HG03521 (cell line): ENCODE measurements around the gene CFAP54.

Experiments
- ATAC-seq: cut with Tn5 transposase; IDR thresholded peaks from one replicate; pipeline ENCODE4 v1.9.1; 2021; ENCODE audit warnings: mild to moderate bottlenecking, moderate library complexity; ENCODE audit not compliant: unreplicated experiment

Gene CFAP54

DNA sequence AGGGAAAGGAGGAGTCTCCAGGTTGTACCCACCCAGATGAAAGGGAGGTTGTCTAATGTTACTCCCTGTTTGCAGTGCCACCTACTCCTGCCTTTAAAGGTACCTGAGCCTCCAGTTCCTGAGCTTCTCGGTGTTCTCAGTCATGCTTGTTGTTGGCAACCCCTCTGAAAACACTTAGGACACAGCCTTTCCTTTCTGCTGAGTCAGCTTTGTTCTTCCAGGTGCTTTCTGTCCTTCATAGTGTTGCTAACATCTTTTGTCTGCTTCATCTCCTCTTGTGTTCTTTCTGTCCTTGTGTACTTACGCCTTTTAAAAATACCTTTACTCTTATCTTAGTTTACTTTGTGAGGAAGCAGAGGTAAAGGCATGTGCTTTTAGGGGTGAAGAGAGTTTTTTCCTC, 320.7 kb downstream of the CFAP54 start:
- no peak for ATAC-seq

DNA sequence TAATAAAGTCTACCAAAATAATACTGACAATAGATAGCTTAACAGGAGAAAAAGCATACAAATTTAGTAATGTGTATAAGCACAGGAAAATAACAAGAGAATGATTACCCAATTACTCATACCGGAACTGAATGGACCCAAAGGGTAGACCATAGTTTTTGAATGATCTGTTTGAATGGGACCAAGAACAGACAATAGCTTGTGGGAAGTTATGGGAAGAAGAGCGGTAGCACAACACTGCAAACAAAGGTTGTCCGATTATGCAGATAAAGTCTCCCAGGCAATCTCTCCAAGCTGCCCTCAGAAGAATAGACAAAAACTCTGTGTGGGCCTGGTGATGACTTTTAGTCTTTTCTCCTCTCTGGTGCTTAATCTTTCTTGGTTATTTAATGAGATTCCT, 321.1 kb downstream of the CFAP54 start:
- ATAC-seq: no peak

DNA sequence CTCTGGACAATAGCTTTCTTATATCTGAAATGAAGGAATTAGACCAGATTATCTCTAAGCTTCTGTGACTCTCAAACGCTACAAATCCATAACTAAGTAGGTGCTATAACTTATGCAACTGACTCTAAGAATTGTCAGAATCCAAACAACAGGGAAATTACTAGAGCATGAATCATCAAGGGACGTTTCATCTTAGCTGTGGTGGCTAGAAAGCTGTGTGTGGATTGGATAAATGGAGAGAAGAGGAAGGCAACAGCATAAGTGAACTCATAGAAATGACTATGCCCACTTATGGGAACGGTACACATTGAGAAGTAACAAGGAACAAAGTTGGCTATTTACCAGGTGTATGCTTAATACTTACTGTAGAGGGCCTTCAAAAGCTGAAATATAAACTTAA, 321.7 kb downstream of the CFAP54 start:
- ATAC-seq: no peak

DNA sequence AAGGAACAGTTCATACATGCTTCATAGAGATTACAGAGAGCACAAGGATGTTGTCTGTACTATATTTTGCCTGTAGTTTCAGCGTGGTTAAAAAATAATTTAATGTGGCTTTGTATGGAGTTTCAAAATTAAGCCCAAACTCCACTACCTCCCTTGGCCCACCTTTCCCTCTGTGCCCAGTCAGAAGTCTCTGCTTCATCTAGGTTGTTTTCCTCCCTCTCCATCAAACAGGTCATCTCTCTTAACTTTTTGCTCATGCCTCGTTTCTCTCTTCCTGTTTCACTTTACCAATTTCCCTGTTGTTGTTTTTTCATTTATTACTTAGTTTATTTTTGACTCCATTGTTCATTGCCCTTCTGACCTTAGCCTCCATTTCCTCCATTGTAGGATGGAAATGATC, 322.8 kb downstream of the CFAP54 start:
- no peak for ATAC-seq

DNA sequence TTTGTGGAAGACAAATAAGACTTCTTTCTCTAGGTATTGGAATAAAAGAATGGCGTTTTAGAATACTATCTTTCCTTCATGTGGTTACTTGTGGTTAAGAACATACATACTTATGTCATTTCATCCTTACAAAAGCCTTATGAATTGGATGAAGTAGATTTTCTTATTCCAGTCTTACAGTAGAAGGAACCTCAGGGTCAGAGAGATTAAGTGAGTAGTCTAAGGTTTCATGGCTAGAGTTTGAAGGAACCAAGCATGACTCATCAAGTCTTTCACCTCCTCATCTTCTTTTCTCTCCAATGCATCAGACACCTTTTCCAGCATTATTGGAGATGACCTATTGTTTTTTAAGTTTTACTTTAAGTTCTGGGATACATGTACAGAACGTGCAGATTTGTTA, 324.8 kb downstream of the CFAP54 start:
- no peak for ATAC-seq

DNA sequence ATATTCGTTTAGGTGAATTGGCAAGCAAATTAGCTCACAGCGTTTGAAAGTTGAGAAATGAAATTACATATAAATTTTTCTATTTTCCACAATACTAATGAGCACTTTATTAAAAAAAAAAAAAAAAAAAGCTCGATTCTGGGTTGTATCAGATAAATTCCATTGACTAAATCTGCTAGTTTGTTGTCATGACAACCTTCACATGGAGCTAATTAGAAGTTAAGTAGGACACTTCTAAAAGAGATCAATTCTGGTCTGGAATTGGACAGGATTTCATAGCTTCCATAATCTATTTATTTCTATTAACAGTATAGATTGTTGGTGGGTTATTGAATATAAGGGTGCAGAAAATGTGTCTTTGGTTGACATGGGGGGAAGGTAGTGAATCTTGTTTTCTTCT, 332.2 kb downstream of the CFAP54 start:
- no peak for ATAC-seq

DNA sequence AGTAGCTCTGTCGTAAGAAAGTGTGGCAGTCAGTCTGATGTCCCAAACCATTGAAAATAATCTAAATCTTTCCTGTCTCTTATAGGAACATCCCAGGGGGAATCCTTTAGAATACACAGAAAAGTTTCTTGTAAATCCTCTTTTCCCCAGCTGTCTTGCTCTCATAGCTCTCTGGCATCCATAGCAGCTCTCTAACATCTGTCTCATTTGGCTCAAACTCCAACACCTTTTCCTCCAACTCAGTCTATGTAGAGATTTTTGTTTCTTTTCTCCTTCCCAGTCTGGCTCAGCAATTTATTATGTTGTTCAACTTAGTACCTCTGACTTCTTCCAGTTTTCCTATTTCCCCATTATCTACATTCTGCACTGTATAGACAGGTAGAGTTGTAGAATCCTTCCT, 333.3 kb downstream of the CFAP54 start:
- ATAC-seq: no peak

DNA sequence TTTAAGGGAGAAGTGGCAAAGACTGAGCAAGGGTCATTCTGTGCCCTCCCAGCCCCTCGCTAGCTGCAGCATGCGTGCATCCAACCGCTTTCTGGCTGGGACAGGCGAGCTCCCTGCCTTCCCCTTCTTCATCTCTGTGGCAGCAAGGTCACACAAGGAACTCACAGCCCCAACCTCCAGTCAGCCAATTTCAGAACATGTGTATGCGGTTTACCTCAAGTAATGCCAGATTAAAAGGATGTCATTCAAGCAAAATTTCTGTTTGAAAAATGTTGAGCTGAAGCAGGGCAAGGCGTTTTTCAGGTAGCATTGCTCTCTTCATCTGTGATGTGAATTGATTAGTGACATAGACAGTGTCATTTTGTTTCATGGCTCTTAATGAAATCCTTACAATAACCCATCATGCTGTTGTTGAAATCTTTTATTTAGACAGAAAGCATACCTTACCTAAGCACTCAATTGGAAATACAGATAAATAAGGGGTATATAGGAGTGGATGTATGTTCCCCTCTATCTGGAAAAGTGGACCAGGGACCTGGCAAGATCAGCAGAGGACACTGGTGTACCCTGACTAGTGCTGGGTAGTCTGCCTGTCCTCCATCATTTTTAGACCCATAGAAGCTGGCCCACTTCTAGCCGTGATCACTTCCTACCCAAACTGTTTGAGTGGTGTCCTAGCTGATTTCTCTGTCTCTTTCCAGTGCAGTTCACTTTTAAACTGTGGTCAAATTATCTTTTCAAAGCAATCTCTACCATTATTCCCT, 334.9 kb downstream of the CFAP54 start:
- ATAC-seq: no peak

DNA sequence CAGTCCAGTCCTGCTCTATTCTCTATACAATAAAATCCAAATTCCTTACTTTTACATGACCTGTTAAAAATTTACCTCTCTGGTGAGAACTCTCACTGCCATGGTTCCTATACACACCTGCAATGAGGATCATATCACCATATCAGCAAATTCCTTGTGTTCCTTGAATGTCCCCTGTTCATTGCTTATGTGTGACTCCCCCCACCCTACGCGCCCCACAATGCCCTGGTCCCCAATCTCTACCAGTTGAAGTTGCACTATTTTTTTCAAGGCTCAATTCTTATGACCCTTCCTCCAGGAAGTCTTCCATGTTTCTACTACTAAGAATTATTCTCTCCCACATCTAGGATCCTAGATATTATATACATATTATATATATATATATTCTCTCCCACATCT, 335.5 kb downstream of the CFAP54 start:
- no peak for ATAC-seq

DNA sequence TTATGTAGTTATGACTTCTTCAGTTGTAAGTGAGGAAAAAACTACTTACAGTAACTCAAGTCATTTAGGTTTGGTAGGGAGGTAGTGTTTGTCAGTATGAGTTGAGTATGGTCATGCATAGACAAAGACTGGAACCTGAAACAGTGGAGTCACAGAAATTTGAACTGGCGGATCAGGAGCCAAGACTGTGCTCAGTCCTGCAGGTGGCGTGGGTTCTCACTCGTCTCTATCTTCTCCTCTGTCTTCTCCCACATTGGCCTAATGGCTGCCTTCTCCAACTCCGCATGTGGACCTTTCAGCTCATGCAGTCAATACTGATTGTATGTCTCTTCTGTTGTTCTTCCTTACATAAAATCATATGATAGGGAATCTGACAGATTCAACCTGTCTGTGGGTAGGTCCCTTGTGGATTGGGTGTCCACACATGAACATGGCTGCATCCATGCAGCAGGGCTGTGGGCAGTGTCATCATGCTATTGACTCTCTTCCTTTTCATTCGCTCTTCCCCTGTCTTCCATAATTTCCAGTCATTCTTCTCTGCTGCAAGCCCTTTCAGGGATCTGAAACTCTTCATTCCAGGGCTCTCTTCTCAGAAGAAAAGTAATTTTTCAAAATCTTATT, 338.9 kb downstream of the CFAP54 start:
- ATAC-seq: no peak

DNA sequence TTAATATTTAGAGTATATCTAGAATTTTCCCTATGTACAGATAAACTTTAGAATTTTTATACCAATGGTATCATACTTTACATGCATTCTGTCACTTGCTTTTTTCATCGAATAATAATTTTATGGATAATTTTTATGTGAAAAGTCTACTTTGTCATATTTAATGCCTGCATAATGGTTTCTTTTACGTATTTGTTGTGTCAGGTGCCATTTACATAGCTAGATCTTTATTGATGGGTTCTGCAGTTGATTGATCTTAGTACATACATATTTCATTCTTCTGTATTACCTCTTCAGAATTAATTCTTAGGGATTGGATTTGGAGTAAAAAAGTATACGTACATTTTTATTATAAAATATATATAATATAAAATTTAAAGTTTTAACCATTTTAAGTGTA, 340.0 kb downstream of the CFAP54 start:
- ATAC-seq: no peak

DNA sequence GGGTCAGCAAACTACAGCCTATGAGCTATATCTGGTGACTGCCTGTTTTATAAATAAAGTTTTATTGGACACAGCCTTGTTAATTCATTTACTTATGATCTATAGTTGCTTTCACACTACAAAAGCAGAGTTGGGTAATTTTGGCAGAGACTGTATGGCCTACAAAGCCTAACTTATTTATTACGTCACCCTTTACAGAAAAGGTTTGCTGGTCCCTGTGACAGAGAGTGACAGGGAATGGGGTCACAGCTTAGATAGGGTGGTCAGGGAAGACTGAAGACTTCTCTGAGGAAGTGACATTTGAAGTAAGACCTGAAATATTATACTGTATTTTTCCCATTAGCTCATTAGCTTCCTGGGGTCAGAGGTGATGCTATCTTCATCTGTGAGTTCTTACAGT, 342.0 kb downstream of the CFAP54 start:
- no peak for ATAC-seq

DNA sequence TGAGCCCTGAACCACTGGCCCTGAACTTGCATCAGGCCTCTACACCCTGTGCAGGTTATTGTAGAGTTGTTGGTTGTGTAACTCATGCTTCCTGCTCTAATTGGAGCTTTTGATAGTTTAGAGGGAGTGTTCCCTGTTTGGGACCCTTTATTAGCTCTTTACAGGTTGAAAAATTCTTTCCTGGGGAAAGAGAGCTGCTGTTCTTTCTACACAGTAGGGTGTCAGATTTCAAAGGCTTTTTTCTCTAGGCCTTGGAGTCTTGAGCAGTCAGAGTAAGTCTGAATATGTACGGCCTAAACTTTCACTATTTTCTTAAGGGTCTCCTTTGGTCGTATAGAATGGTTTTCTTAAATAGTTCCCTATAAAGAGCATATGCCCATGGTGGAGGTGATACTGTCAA, 356.9 kb downstream of the CFAP54 start:
- ATAC-seq: no peak

DNA sequence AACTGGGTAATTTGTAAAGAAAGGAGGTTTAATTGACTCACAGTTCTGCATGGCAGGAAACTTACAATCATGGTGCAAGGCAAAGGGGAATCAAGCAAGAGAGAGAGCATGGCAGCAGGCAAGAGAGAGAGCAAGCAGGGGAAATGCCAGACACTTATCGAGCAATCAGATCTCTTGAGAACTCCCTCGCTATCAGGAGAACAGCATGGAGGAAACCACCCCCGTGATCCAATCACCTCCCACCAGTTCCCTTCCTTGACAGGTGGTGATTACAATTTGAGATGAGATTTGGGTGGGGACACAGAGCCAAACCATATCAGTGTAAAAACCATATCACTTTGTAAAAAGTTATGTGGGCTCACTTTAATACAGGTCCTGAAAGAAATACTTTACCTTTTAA, 361.3 kb downstream of the CFAP54 start:
- no peak for ATAC-seq

DNA sequence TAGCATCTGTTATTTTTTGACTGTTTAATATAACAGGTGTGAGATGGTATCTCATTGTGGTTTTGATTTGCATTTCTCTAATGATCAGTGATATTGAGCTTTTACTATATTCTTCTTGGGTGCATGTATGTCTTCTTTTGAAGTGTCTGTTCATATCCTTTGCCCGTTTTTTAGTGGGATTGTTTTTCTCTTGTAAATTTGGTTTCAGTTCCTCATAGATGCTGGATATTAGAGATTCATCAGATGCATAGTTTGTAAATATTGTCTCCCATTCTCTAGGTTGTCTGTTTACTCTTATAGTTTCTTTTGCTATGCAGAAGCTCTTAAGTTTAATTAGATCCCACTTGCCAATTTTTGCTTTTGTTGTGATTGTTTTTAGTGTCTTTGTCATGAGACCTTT, 368.8 kb downstream of the CFAP54 start:
- ATAC-seq: no peak

DNA sequence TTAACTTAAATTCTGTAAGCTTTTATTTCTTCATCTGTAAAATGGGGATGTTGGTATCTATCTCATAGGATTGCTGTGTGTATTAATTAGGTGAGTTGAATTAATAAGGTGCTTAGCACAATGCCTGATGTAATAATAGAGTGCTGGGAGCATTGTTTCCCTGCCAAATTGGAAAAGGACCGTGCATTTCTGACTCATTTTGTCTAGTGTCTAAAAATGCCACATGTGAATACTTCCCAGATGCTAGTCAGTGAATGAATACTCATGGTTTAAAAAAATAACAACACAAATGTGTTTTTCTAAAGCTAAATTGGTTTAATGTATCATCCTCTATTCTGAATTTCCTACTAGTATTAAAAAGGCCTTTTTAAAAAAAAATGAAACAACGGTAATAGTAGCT, 372.3 kb downstream of the CFAP54 start:
- no peak for ATAC-seq

DNA sequence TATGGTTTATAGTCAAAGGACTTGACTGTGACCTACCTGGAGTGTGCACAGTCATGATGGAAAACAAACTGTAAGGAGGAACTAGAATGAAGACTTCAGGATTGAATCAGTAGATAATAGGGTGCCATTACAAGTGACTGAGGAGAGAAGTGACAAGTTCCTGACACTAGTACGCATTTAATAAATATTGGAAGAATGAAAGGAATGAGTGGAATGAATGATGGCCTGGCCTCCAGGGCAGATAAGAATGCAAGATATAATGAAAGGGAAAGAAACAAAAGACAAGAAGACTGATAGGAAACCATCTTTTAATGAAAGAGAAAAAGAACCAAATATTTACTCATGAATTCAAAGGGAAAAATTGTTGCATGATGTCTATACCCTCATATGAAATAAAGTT, 372.9 kb downstream of the CFAP54 start:
- ATAC-seq: no peak

DNA sequence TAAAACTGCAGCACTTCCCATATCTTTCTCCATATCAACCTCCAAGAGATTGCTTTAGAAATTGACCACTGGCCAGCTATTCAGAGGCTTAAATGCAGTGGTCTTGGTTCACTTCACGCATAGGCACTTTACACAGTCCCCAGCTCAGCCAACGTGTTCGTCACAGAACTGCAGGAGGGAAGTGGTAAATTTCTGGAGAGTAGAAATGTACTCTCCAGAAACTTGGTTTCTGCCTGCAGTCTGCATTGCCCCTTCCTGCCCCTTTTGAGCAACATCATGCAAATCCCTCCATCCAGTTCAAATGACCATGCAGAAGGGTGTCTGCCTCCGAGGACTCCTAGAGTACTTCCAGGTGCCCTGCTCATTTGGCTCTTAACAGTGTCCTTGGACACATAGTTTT, 375.0 kb downstream of the CFAP54 start:
- no peak for ATAC-seq

DNA sequence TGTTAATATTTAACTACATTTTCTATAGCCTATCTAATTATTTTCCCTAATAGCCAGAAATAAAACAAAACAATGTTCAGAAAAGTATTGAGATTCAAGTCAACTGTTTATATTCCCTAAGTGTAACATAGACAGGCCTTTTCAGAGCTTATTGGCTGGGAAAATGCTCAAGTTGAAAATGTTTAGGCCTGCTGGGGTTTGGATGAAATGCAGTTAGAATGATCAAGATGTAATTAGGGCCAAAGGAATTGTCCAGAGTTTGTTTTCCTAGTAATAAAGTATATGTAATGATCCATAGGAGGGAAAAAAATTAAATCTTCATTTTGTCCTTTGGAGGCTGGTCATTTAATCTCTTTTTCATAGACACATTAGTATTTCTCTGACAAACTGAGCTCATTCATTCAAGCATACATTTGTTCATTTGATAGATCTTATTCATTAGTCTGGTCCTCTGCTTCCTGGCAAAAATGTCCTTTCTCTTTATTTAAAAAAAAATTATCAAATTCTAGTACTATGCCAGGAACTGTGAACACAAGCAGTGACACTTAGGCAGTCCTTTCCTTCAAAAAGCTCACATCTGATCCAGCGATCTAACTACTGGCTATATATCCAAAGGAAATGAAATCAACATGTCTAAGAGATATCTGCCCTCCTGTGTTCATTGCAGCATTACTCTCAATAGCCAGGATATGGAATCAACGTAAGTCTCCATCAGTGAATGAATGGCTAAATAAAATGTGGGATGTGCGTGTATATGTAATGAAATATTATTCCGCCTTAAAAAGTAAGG, 377.6 kb downstream of the CFAP54 start:
- ATAC-seq: no peak

DNA sequence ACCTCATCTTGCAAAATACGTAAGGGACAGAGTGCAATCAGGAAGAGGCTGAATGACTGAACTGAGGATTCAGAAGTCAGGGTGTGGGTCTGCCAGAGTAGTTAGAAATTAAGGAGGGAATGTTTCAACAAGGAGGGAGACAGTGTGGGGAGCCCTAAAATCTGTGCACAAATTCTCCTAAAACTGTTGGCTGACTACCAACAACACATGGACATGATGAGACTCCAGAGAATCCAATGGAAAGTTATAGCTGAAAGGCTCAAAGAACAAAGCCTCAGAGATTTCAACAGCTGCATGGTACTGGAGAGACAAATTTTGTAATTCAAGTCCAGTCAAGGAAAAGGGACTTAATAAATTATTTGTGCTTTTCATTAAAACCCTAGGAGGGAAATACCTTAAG, 381.6 kb downstream of the CFAP54 start:
- no peak for ATAC-seq

DNA sequence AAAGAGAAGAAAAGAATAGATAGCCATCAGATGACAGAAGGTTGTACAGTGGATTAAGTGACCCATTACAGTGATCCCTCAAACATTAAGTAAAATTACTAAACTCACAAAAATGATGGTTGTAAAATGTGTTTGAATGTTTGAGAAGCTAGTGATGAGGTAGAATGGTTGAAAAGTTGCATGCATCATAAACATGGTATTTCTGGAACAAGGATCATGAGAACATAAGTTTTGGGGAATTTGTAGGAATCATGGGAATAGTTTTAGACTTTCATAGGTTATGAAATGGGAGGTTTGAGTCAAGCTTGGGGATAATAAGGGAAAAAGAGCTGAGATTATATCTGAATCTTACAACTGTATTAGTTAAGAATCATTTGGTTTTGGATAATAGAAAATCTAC, 383.6 kb downstream of the CFAP54 start:
- no peak for ATAC-seq

DNA sequence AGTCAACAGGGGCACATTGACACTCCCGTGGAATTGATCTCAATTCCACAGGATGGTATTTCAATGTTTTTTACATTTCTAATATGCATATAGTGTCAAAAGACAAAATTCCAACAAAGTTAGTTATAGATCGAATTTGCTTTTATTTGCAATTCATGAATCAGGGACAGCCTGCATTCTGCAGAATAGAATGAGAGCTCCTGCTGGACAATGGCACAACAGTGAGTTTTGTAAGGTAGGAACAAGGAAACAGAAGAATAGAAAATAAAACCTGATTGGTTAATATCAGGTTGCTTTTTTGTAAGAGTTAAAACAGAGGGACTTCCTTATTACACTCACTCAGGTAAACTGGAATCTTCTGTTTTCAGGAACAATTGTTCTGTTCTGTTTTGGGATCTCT, 384.8 kb downstream of the CFAP54 start:
- no peak for ATAC-seq
